Esophagus squamous epithelium (tissue), 5 donors: ENCODE results near the gene VAV3. TPM values are rescaled to one million over a fixed set of nuclear protein-coding genes. Genes with fewer than 3 reads are reported as not detected.

Source experiments
- DNase-seq: peaks from one replicate; lab custom pipeline; 2025; lab: John Stamatoyannopoulos, UW
- H3K27ac ChIP-seq, 4 donors: fragments of 200-600 bp; sonication (generic); one replicate each; pipeline ENCODE4 v1.5.1; 2016 to 2019; ENCODE audit warnings: mild to moderate bottlenecking in 1 of 4
- H3K27me3 ChIP-seq, 4 donors: fragments of 200-600 bp; sonication (generic); 1 replicate in 3 of 4; 2 replicates in 1 of 4; pipeline versions ENCODE4 v1.5.1 to v1.6.0; 2017 to 2021; ENCODE audit warnings: antibody characterized with exemption in 1 of 4
- H3K36me3 ChIP-seq, 3 donors: fragments of 200-600 bp; sonication (generic); one replicate each; pipeline ENCODE4 v1.5.1; 2016 to 2019
- H3K4me1 ChIP-seq, 3 donors: fragments of 200-600 bp; sonication (generic); one replicate each; pipeline ENCODE4 v1.5.1; 2017 to 2019
- H3K4me3 ChIP-seq, 4 donors: fragments of 200-600 bp; sonication (generic); 1 replicate in 3 of 4; 2 replicates in 1 of 4; pipeline ENCODE4 v1.5.1; 2016 to 2019; ENCODE audit warnings: mild to moderate bottlenecking in 2 of 4, moderate library complexity in 1 of 4
- H3K9me3 ChIP-seq, 3 donors: fragments of 200-600 bp; sonication (generic); one replicate each; pipeline ENCODE4 v1.5.1; 2016 to 2019
- POLR2A ChIP-seq, 4 donors: fragments of 450-650 bp; IDR thresholded peaks; one replicate each; pipeline ENCODE4 v1.6.1; 2017; ENCODE audit warnings: antibody characterized with exemption in 4 of 4, mild to moderate bottlenecking in 4 of 4, moderate library complexity in 3 of 4
- WGBS, 2 donors: methylation state at CpG; one replicate each; pipeline ENCODE4 v1.1.5; 2018; 5-methylcytosine and 5-hydroxymethylcytosine counted together
- intact Hi-C: fragments of 100-400 bp; cut with DNase I; formaldehyde crosslinking; loops from one replicate; pipeline ENCODE4 v1.15.0; 2022
- total RNA-seq, 4 donors: library from RNA; depleted of rRNA; stranded (reverse); fragments of >200 nt; gene quantifications; one replicate each; pipeline ENCODE4 v1.1.0, GENCODE V29; 2016
- TF ChIP-seq, protein P1 (sequence below), 6 experiments: fragments of 450-650 bp in 4 of 6; fragments of 200-600 bp in 2 of 6; sonication (generic) in 2 of 6; IDR thresholded peaks; one replicate each; pipeline ENCODE4 v1.5.1; 2016 to 2019; ENCODE audit warnings: antibody characterized with exemption in 6 of 6, mild to moderate bottlenecking in 4 of 6, moderate library complexity in 4 of 6
- donor health status: DM: yes; HTN: yes; CAD: no.

The VAV3 gene
- total RNA-seq, 4 donors from 2014 or later = 43.4 to 126 (median 76.9) TPM

DNA sequence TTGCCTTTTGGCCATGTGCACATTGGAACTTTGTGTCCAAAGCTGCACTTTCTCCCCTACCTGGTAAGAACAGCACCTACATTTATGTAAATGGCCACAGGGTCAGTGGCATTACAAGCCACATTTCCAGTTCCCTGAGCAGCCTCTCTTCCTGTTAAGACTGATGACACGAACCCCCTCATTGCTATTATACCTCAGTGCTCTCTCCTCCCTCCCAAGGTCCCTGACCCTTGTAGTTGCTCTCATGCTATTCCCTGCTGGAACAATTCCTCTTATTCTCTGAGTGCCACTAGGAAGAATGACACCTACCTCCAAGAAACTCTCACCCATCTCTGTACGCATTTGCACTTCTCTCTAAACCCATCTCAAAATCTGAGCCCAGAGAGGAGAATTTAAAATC lies 14.9 kb upstream of the VAV3 start:
- no peaks in the 10 kb centered on the region for H3K9me3 ChIP-seq
- H3K4me3 ChIP-seq = no peak overlapping the region
- H3K36me3 ChIP-seq = no peaks in the 10 kb centered on the region
- no peaks in the 10 kb centered on the region for H3K4me1 ChIP-seq
- TF ChIP-seq, protein P1, sequence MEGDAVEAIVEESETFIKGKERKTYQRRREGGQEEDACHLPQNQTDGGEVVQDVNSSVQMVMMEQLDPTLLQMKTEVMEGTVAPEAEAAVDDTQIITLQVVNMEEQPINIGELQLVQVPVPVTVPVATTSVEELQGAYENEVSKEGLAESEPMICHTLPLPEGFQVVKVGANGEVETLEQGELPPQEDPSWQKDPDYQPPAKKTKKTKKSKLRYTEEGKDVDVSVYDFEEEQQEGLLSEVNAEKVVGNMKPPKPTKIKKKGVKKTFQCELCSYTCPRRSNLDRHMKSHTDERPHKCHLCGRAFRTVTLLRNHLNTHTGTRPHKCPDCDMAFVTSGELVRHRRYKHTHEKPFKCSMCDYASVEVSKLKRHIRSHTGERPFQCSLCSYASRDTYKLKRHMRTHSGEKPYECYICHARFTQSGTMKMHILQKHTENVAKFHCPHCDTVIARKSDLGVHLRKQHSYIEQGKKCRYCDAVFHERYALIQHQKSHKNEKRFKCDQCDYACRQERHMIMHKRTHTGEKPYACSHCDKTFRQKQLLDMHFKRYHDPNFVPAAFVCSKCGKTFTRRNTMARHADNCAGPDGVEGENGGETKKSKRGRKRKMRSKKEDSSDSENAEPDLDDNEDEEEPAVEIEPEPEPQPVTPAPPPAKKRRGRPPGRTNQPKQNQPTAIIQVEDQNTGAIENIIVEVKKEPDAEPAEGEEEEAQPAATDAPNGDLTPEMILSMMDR (IDR thresholded peaks at IDR 0.05) = no peak
- TF ChIP-seq POLR2A (IDR thresholded peaks at IDR 0.05) = no peak
- H3K27ac ChIP-seq = no peak overlapping the region
- intact Hi-C loops = no loop called here
- DNase-seq = no peak
- H3K27me3 ChIP-seq = peaks cover 0 to 5% (median 0%) of the 10 kb centered on the region in 4 donors
- WGBS, 2 donors = 83 to 90% methylated on average over 1 to 2 of the region's 2 CpGs

DNA sequence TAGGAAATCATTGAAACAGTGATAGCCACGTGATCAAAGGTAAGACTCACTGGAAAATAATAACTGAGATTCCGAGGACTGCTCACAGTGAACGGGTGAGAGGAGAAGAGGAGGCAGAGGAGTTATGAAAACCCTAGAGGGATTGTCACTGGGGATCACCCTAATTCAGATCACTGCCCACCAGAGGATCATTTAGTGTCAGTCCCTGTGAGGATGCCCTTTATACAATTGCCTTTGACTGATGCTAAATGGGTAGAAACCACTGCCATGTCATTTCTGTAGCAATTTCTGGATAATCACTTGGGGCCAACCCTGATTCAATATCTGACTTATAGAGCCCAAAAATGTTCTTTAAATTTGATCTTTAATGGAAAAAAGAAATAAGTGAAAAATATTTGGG lies 14.1 kb upstream of the VAV3 start:
- no peaks in the 10 kb centered on the region for H3K9me3 ChIP-seq
- H3K27ac ChIP-seq = no peak overlapping the region
- WGBS, 2 donors = 85 to 88% methylated on average over 3 of the region's 3 CpGs
- peaks cover 0 to 5% (median 0%) of the 10 kb centered on the region in 4 donors for H3K27me3 ChIP-seq
- no peak for DNase-seq
- intact Hi-C loops = no loop called here
- TF ChIP-seq, protein P1 (IDR thresholded peaks at IDR 0.05) = no peak
- TF ChIP-seq POLR2A (IDR thresholded peaks at IDR 0.05) = no peak
- H3K4me3 ChIP-seq = no peak overlapping the region
- no peaks in the 10 kb centered on the region for H3K4me1 ChIP-seq
- no peaks in the 10 kb centered on the region for H3K36me3 ChIP-seq

DNA sequence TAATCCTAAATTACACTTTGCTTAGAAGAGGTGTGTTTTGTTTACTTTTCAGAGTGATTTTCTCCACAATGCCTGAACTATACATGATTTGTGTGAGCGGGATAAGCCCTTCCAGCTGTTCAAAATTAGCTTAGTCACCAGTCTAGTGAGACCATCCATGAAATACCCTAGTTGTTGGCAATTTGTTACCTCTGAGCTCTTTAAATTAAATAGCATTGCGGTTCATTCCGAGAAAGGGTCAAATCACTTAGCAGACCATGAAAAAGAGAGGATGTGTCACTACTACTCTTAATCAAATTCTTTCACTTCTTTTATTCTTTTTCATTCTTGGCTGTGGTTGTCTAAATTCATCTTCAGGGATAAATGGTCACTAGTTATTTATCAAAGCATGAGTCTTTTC lies 11.9 kb upstream of the VAV3 start:
- WGBS, 2 donors = 73 to 74% methylated on average over 3 of the region's 3 CpGs
- H3K36me3 ChIP-seq = no peaks in the 10 kb centered on the region
- TF ChIP-seq, protein P1 (IDR thresholded peaks at IDR 0.05) = no peak
- no peak for TF ChIP-seq POLR2A (IDR thresholded peaks at IDR 0.05)
- intact Hi-C loops = no loop called here
- H3K9me3 ChIP-seq = no peaks in the 10 kb centered on the region
- DNase-seq = no peak
- H3K27ac ChIP-seq = no peak overlapping the region
- H3K4me1 ChIP-seq = no peaks in the 10 kb centered on the region
- no peak overlapping the region for H3K4me3 ChIP-seq
- H3K27me3 ChIP-seq = no peaks in the 10 kb centered on the region

DNA sequence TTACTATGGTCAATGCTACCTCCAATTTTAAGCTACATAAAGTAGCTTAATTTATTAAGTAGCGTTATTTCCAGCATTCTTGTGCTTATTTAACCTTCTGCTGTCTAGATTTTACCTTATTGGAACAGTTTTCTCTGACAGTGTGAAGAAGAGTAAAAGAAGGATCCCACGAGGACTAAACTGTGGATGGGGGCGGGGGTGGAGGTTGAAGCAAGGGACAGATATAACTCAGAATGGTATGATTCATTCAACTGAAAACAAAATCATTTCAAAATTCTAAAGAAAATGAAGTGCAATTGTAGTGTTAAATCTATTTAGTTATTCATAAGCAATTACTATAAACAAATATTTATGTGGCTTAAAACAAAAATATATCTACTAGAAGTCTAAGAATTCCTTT lies 11.5 kb upstream of the VAV3 start:
- intact Hi-C loops = no loop called here
- DNase-seq = no peak
- TF ChIP-seq, protein P1 (IDR thresholded peaks at IDR 0.05) = no peak
- TF ChIP-seq POLR2A (IDR thresholded peaks at IDR 0.05) = no peak
- no peaks in the 10 kb centered on the region for H3K27me3 ChIP-seq
- H3K4me3 ChIP-seq = no peak overlapping the region
- no peak overlapping the region for H3K27ac ChIP-seq
- WGBS, 2 donors = 53 to 82% methylated on average over 3 of the region's 3 CpGs
- H3K4me1 ChIP-seq = no peaks in the 10 kb centered on the region
- H3K36me3 ChIP-seq = no peaks in the 10 kb centered on the region
- H3K9me3 ChIP-seq = no peaks in the 10 kb centered on the region

DNA sequence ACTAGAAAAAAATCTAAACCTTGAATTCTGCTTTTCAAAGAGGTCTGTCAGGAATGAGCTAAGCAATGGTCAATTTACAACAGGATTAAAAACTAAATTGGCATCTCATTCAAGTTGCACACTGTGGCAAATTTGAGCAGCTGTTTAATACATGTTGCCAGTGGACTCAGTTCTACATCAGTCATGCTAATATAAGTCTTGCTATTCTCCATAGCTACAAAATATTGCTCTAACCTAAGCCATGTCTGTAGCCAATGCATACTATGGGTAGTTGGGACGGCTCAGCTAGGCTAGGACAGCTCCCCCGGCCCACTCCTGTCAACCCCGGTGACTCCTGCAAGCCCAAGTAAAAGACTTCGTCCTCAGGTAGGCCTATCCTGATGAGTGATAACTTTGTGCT lies 10.9 kb upstream of the VAV3 start:
- Histone ChIP-seq H3K4me3 (no peak overlapping the region), H3K27me3 (no peaks in the 10 kb centered on the region), H3K36me3 (no peaks in the 10 kb centered on the region), H3K9me3 (no peaks in the 10 kb centered on the region), H3K4me1 (no peaks in the 10 kb centered on the region), H3K27ac (no peak overlapping the region)
- DNase-seq = no peak
- no peak for TF ChIP-seq POLR2A (IDR thresholded peaks at IDR 0.05)
- TF ChIP-seq, protein P1 (IDR thresholded peaks at IDR 0.05) = no peak
- WGBS, 2 donors = 90 to 94% methylated on average over 4 of the region's 4 CpGs
- intact Hi-C loops = no loop called here
